Mesodermal cell (in vitro differentiated cells): ENCODE data around the gene SHQ1. TPM values are rescaled to one million over a fixed set of nuclear protein-coding genes. Genes with fewer than 3 reads are reported as not detected.

ENCODE experiments used
- H3K27ac ChIP-seq: 2 replicates; pipeline ENCODE4 v1.7.0; 2013; ENCODE audit warnings: mild to moderate bottlenecking, low read depth, low read length, moderate library complexity; ENCODE audit not compliant: severe bottlenecking
- H3K36me3 ChIP-seq: 2 replicates; pipeline ENCODE4 v1.7.1; 2013; ENCODE audit warnings: mild to moderate bottlenecking, low read length, moderate library complexity; ENCODE audit not compliant: control insufficient read depth, insufficient read depth
- H3K4me1 ChIP-seq: one replicate; pipeline ENCODE4 v1.7.1; 2013; ENCODE audit warnings: mild to moderate bottlenecking, low read length; ENCODE audit not compliant: insufficient read depth, control insufficient read depth, poor library complexity, severe bottlenecking
- H3K4me3 ChIP-seq: 2 replicates; pipeline ENCODE4 v1.7.0; 2013; ENCODE audit warnings: low read length, control low read depth, mild to moderate bottlenecking; ENCODE audit not compliant: insufficient read depth, poor library complexity, severe bottlenecking; ENCODE audit errors: extremely low read depth
- H3K9me3 ChIP-seq: 2 replicates; pipeline ENCODE4 v1.7.1; 2013; ENCODE audit warnings: mild to moderate bottlenecking, low read length, moderate library complexity; ENCODE audit not compliant: control insufficient read depth
- WGBS, 2 experiments: methylation state at CpG; one replicate each; pipeline ENCODE4 v1.1.5; 2013; ENCODE audit warnings: missing lambda C conversion rate in 2 of 2; ENCODE audit not compliant: insufficient coverage in 2 of 2; 5-methylcytosine and 5-hydroxymethylcytosine counted together
- polyA plus RNA-seq, 2 experiments: library from polyadenylated mRNA; stranded (reverse); fragments of 50-300 nt; gene quantifications; one replicate each; pipeline ENCODE4 v1.2.3, GENCODE V29; 2013

SHQ1 gene
- 15.7 TPM for polyA plus RNA-seq (2013, experiment 1 of 2)
- 15.6 TPM for polyA plus RNA-seq (2013, experiment 2 of 2)

- WGBS, 2 experiments: 0 to 1% methylated on average over 62 to 80 of the region's 86 CpGs
- H3K27ac ChIP-seq: peak within 1 kb of the TSS; percentile 58
Observed at GRCh38 chr3:72847751-72848702, at the start of gene SHQ1. TSS of gene SHQ1 (minus strand) at chr3:72848445. CDS start at chr3:72848340, 105 bp downstream.

GRCh38 chr3:72897758-72898007 lies 49.4 kb upstream of the SHQ1 start:
- no peak overlapping the region for H3K4me3 ChIP-seq
- no peaks in the 10 kb centered on the region for H3K36me3 ChIP-seq

More at GRCh38 chr3:72847751-72848702, at the start of gene SHQ1:
- H3K36me3 ChIP-seq: no peaks in the 10 kb centered on the region
- peak within 1 kb of the TSS; percentile 86 for H3K4me3 ChIP-seq
- H3K4me1 ChIP-seq: peaks cover 6% of the 10 kb centered on the region
- H3K9me3 ChIP-seq: no peaks in the 10 kb centered on the region

GRCh38 chr3:72896996-72897757 lies 48.9 kb upstream of the SHQ1 start:
- Histone ChIP-seq H3K27ac (no peak overlapping the region), H3K4me3 (no peak overlapping the region), H3K4me1 (peaks cover 7% of the 10 kb centered on the region), H3K36me3 (no peaks in the 10 kb centered on the region), H3K9me3 (peaks cover 5% of the 10 kb centered on the region)
- WGBS, 2 experiments: 80 to 90% methylated on average over 1 to 3 of the region's 4 CpGs

More at GRCh38 chr3:72897758-72898007, 49.4 kb upstream of the SHQ1 start:
- Histone ChIP-seq H3K9me3 (peaks cover 5% of the 10 kb centered on the region), H3K4me1 (peaks cover 2% of the 10 kb centered on the region), H3K27ac (no peak overlapping the region)

GRCh38 chr3:72894976-72895552 lies 46.8 kb upstream of the SHQ1 start:
- 93 to 100% methylated on average over 2 to 3 of the region's 5 CpGs for WGBS, 2 experiments
- no peaks in the 10 kb centered on the region for H3K9me3 ChIP-seq
- no peak overlapping the region for H3K4me3 ChIP-seq
- peaks cover 26% of the 10 kb centered on the region for H3K4me1 ChIP-seq
- no peaks in the 10 kb centered on the region for H3K36me3 ChIP-seq
- H3K27ac ChIP-seq: no peak overlapping the region

- Histone ChIP-seq H3K4me1 (peaks cover 35% of the 10 kb centered on the region), H3K36me3 (no peaks in the 10 kb centered on the region), H3K27ac (no peak overlapping the region), H3K4me3 (no peak overlapping the region), H3K9me3 (no peaks in the 10 kb centered on the region)
- 46 to 59% methylated on average over 3 to 4 of the region's 4 CpGs for WGBS, 2 experiments
Observed at GRCh38 chr3:72892870-72893269, 44.6 kb upstream of the SHQ1 start.

- Histone ChIP-seq H3K27ac (no peak overlapping the region), H3K4me1 (peaks cover 35% of the 10 kb centered on the region), H3K4me3 (no peak overlapping the region), H3K9me3 (no peaks in the 10 kb centered on the region), H3K36me3 (no peaks in the 10 kb centered on the region)
- 100% methylated on average over 1 of the region's 4 CpGs for WGBS, 2 experiments
Observed at GRCh38 chr3:72892081-72892775, 44.0 kb upstream of the SHQ1 start.

- peak overlapping the region; percentile 30 for H3K27ac ChIP-seq
- no peaks in the 10 kb centered on the region for H3K36me3 ChIP-seq
- peaks cover 35% of the 10 kb centered on the region for H3K4me1 ChIP-seq
- WGBS, 2 experiments: 50 to 51% methylated on average over 3 to 6 of the region's 8 CpGs
- no peak overlapping the region for H3K4me3 ChIP-seq
- H3K9me3 ChIP-seq: no peaks in the 10 kb centered on the region
Observed at GRCh38 chr3:72891053-72891855, 43.0 kb upstream of the SHQ1 start.

- WGBS, 2 experiments: 92 to 93% methylated on average over 7 to 9 of the region's 10 CpGs
- H3K36me3 ChIP-seq: no peaks in the 10 kb centered on the region
- H3K9me3 ChIP-seq: no peaks in the 10 kb centered on the region
- peaks cover 35% of the 10 kb centered on the region for H3K4me1 ChIP-seq
- peak overlapping the region; percentile 30 for H3K27ac ChIP-seq
- no peak overlapping the region for H3K4me3 ChIP-seq
Observed at GRCh38 chr3:72890166-72890925, 42.1 kb upstream of the SHQ1 start.

GRCh38 chr3:72889310-72890165 lies 41.3 kb upstream of the SHQ1 start:
- peak overlapping the region; percentile 62 for H3K27ac ChIP-seq
- WGBS, 2 experiments: 44 to 57% methylated on average over 2 to 7 of the region's 13 CpGs
- H3K4me1 ChIP-seq: peaks cover 35% of the 10 kb centered on the region
- H3K36me3 ChIP-seq: no peaks in the 10 kb centered on the region
- H3K4me3 ChIP-seq: peak overlapping the region; percentile 50
- no peaks in the 10 kb centered on the region for H3K9me3 ChIP-seq
